Esophagus muscularis mucosa (tissue), 3 donors: ENCODE results near the gene SLCO3A1.

Source experiments
- CTCF ChIP-seq, 3 experiments: fragments of 200-600 bp in 2 of 3; fragments of 450-650 bp in 1 of 3; sonication (generic) in 2 of 3; IDR thresholded peaks; one replicate each; pipeline ENCODE4 v1.5.1; 2017 to 2019; ENCODE audit warnings: antibody characterized with exemption in 3 of 3, mild to moderate bottlenecking in 2 of 3, moderate library complexity in 1 of 3
- EP300 ChIP-seq: sonication (generic); formaldehyde crosslinking; IDR thresholded peaks from one replicate; pipeline ENCODE4 v1.6.1; 2017; ENCODE audit warnings: antibody characterized with exemption

GRCh38 chr15:91894606-91895005 is 41.1 kb downstream of the SLCO3A1 start:
- no peak for TF ChIP-seq EP300
- TF ChIP-seq CTCF (IDR thresholded peaks at IDR 0.05): no peak
